NCI-H524 treated with DMSO at 0.1 percent for 48 hours (cell line): ENCODE measurements around the gene JRKL.
"Not testable (repeated sequence)": the region's sequence is repeated elsewhere in the genome, so short reads cannot be mapped to it uniquely, and the experiment has no call there.

Source experiments
- DNase-seq: peaks from one replicate; lab custom pipeline; 2025; lab: John Stamatoyannopoulos, UW

Gene JRKL

DNA sequence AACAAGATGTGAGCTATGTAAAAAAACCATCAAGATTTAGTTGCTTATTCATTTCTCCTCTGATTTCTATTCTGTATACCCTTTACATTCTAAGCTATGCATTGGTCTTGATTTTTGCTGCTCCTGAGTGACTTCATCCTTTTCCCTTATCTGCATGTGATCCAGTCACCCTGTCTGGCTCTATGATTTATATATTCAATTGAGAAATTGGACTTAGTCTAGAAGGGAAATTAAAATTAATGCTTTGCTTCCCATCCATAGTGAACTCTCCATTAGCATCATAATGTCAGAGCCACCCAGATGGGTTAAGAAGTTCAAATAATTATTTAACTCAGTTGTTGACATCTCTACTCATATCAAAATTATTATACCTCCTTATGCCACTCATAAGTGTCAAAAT, 5.0 kb downstream of the JRKL start:
- DNase-seq, result no peak

DNA sequence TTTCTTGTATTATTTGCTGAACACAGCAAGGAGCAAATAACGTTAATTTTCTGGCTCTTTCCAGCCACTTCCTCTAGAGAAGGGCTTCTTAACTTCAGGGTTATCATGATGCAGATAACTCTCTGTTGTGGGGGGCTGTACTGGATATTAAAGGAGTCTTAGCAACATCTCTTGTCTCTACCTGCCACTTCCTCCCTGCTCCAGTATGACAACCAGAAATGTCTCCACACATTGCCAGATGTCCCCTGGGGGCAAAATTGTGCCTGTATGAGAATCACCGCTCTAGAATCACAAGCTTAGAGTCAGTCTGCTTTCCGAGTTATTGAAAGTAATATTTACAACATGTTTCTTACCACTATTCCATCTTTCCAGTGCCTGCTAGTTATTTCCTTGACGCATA, 6.8 kb downstream of the JRKL start:
- no peak for DNase-seq

DNA sequence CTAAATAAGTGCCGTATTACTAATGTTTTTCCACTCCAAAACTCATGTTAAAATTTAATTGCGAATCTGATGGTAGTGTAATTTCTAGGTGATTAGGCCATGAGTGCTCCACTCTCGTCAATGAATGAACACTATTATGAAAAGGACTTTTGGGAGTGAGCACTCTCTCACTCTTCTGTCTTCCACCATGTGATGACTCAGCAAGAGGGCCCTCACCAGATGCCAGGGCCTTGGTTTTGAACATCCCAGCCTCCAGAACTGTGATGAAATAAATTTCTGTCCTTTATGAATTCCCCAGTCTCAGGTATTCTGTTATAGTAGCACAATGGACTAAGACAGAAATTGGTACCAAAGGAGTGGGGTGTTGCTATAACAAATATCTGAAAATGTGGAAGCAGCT, 8.1 kb downstream of the JRKL start:
- no peak for DNase-seq

DNA sequence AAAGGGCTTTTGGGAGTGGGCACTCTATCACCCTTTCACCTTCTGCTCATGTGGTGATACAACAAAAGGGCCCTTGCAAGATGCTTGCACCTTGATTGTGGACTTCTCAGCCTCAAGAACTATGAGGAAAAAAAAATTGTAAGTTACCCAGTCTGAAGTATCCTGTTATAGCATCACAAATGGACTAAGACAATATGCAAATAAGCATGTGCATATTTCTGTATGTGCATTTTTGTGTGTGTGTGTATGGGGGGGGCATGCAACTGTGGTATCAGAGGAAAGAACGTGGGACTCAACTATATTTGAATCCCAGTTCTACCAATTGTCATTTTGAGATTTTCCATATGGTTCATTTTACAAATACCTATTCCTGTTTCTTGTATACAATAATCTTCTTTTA, 10.9 kb downstream of the JRKL start:
- no peak for DNase-seq

DNA sequence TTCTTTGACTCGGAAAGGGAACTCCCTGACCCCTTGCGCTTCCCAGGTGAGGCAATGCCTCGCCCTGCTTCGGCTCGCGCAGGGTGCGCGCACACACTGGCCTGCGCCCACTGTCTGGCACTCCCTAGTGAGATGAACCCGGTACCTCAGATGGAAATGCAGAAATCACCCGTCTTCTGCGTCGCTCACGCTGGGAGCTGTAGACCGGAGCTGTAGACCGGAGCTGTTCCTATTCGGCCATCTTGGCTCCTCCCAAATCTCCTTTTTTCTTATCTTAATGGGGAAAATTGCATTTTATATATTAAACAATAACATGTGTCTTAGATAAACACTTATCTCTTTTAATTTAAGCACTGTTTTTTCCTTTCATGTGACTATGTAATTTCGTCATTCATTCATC, 21.6 kb downstream of the JRKL start:
- not testable (repeated sequence) for DNase-seq

DNA sequence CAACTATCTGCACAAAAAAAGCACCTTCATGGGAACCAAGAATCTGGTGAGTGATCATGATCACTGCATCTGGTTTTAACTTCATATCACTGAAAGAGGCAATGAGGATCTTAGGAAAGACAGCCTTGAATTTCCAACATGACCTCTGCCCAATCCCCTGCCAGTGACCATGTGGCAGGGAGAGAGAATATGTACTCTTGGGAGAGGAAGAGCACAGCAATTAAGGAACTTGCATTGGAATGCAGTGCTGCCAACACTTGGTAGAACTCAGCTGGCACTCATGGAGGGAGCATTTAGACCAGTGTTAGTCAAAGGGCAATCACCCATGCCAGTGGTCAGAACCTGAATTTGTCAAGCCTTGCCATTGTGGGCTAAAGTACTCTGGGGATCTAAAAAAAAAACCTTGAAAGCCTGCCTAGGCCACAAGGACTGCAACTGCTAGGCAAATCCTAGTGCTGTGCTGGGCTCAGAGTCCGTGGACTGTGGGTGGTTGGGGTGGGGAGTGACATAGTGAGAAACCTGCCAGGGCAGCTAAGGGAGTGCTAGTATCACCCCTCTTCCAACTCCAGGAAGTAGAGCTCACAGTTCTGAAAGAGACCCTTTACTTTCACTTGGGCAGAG, 23.1 kb downstream of the JRKL start:
- DNase-seq, result no peak

DNA sequence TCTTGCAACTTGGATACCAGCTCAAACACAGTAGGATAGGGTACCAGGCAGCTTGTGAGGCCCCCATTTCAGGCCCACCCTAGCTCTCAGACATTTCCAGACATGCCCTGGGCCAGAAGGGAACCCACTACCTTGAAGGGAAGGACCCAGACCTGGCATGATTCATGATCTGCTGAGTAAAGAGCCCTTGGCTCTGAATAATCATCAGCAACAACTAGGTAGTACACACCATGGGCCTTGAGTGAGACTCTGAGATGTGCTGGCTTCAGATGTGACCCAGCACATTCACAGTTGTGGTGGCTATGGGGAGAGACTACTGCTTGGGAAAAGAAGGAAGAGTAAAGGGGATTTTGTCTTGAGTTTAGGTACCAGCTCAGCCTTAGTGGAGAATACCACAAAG, 23.6 kb downstream of the JRKL start:
- DNase-seq, result no peak

DNA sequence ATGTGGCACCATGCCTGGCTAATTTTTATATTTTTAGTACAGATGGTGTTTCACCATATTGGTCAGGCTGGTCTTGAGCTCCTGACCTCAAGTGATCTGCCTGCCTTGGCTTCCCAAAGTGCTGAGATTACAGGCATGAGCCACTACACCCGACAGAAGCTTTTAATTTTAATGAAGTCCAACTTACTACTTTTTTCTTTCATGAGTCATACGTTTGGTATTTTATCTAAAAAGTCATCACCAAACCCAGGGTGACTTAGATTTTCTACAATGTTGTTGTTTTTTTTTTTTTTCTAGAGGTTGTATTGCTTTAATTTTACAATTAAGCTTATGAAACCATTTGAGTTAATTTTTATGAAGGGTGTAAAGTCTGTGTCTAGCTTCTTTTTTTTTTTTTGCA, 34.9 kb downstream of the JRKL start:
- DNase-seq, result no peak

DNA sequence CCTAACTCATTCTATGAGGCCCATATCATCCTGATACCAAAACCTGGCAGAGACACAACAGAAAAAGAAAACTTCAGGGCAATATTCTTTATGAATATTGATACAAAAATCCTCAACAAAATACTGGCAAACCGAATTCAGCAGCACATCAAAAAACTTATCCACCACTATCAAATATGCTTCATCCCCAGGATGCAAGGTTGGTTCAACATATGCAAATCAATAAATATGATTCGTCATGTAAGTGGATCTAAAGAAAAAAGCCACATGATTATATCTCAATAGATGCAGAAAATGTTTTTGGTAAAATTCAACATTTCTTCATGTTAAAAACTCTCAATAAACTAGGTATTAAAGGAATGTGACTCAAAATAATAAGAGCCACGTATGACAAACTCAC, 40.9 kb downstream of the JRKL start:
- DNase-seq, result no peak

DNA sequence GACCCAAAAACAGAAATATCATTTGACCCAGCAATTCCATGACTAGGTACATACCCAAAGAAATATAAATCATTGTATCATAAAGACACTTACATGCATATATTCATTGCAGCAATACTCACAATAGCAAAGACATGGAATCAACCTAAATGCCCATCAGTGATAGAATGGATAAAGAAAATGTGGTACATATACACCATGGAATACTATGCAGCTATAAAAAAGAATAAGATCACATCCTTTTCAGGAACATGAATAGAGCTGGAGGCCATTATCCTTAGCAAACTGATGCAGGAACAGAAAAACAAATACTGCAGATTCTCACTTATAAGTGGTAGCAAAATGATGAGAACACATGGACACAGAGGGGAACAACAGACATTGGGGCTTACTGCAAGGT, 42.8 kb downstream of the JRKL start:
- DNase-seq, result not testable (repeated sequence)
